K562 (cell line): ENCODE data around the gene PTGR3. TPM values are rescaled to one million over a fixed set of nuclear protein-coding genes. Genes with fewer than 3 reads are reported as not detected.

Experiments used
- CHD7 ChIP-seq: fragments of 200-600 bp; sonication (generic); IDR thresholded peaks from one replicate; pipeline ENCODE4 v1.6.1; 2012; ENCODE audit warnings: mild to moderate bottlenecking, low read depth, low read length, inconsistent platforms
- ERF ChIP-seq: fragments of 450-650 bp; formaldehyde crosslinking; IDR thresholded peaks from 2 replicates; pipeline ENCODE4 v1.4.0; 2020; ENCODE audit warnings: mild to moderate bottlenecking, mixed read lengths
- KLF10 ChIP-seq: fragments of 250-450 bp; sonication (Bioruptor Pico); IDR thresholded peaks from 2 replicates; pipeline ENCODE4 v1.6.1; 2021; ENCODE audit warnings: matching md5 sums
- MLLT1 ChIP-seq, 2 experiments: fragments of 450-650 bp; IDR thresholded peaks; 2 replicates each; pipeline ENCODE4 v1.6.1; 2016
- NONO ChIP-seq, 2 experiments: fragments of 200-400 bp in 1 of 2; fragments of 450-650 bp in 1 of 2; formaldehyde crosslinking in 1 of 2; IDR thresholded peaks; 2 replicates each; pipeline ENCODE4 v1.6.1; 2017; ENCODE audit warnings: low read depth in 2 of 2, mild to moderate bottlenecking in 2 of 2, moderate library complexity in 2 of 2, low read length in 1 of 2
- RERE ChIP-seq: sonication (generic); formaldehyde crosslinking; IDR thresholded peaks from 2 replicates; pipeline ENCODE4 v1.8.0; 2023; ENCODE audit warnings: missing genetic modification reagents, mild to moderate bottlenecking, borderline replicate concordance
- ZNF175 ChIP-seq: fragments of 200-800 bp; sonication (Bioruptor generic); IDR thresholded peaks from 2 replicates; pipeline ENCODE4 v1.6.1; 2016; ENCODE audit warnings: low read depth, mild to moderate bottlenecking, missing genetic modification characterization, missing compliant biosample characterization
- ZNF511 ChIP-seq: sonication (generic); formaldehyde crosslinking; IDR thresholded peaks from 2 replicates; pipeline ENCODE4 v1.8.0; 2022; ENCODE audit warnings: mild to moderate bottlenecking, missing genetic modification reagents
- ZNF830 ChIP-seq: fragments of 250-450 bp; sonication (Bioruptor Pico); IDR thresholded peaks from 2 replicates; pipeline ENCODE4 v1.5.0; 2021; ENCODE audit warnings: mild to moderate bottlenecking
- polyA plus RNA-seq, 8 experiments: library from polyadenylated mRNA; depleted of rRNA in 4 of 8; stranded (reverse) in 5 of 8; unstranded in 3 of 8; fragments of >200 nt; fragmentation: Nextera tagmentation in 2 of 8; fragmentation: Illumina TruSeq in 1 of 8; extraction: Ambion mirVana in 2 of 8; extraction: Trizol in 1 of 8; gene quantifications; 2 replicates each; pipeline versions ENCODE4 v1.2.1 to v1.2.3, GENCODE V29; 2011 to 2014; ENCODE audit warnings: inconsistent platforms in 1 of 8, missing spikeins in 1 of 8
- total RNA-seq, 7 experiments: library from RNA; depleted of rRNA in 6 of 7; stranded (reverse); fragments of >200 nt in 6 of 7; fragmentation: Illumina TruSeq in 2 of 7; extraction: Trizol in 2 of 7; gene quantifications; 2 replicates each; pipeline versions ENCODE4 v1.2.1 to v1.2.3, GENCODE V29; 2011 to 2021; ENCODE audit warnings: low replicate concordance in 1 of 7

PTGR3 gene
- total and polyA plus RNA-seq, 9 of the 15 experiments (the other 6 are each of a cell fraction or from before 2014, with no cell fraction given), result 4.1 to 32.3 (median 15.3) TPM

- TF ChIP-seq RERE (no peak), ZNF175 (CRISPR knock-in tag) (no peak), ZNF830 (CRISPR knock-in tag) (no peak), CHD7 (no peak), KLF10 (CRISPR knock-in tag) (no peak), ERF (CRISPR knock-in tag) (no peak), NONO (IDR thresholded peaks at IDR 0.05; ENCODE audit: low read depth in 2 of 2, low read length in 1 of 2) (no peak), MLLT1 (IDR thresholded peaks at IDR 0.05) (no peak), ZNF511 (no peak)
Measured at GRCh38 chr18:75170916-75171315, 38.0 kb downstream of the PTGR3 start (continued).
